SK-N-SH (cell line): ENCODE data around the gene SLC2A9.

Experiments
- CTCF ChIP-seq: fragments of 200-600 bp; sonication (generic); IDR thresholded peaks from 2 replicates; pipeline ENCODE4 v1.6.1; 2017; ENCODE audit warnings: antibody characterized with exemption, mild to moderate bottlenecking, moderate library complexity
- POLR2AphosphoS5 ChIP-seq: IDR thresholded peaks from 2 replicates; pipeline ENCODE4 v1.6.1; 2012; ENCODE audit warnings: low read depth, low read length
- USF2 ChIP-seq: fragments of 150-350 bp; IDR thresholded peaks from 2 replicates; pipeline ENCODE4 v1.6.1; 2017; ENCODE audit warnings: antibody characterized with exemption, low read length, low read depth, borderline replicate concordance

- TF ChIP-seq POLR2AphosphoS5 = no peak
- no peak for TF ChIP-seq USF2
- TF ChIP-seq CTCF = no peak
These were observed 11.3 kb downstream of the SLC2A9 start for GRCh38 chr4:10009861-10010500.
